DOHH2 (cell line): ENCODE data around the gene NPTX2.

Source experiments
- EZH2phosphoT487 ChIP-seq: fragments of 200-600 bp; sonication (generic); IDR thresholded peaks from 2 replicates; pipeline ENCODE4 v1.6.1; 2017; ENCODE audit warnings: borderline replicate concordance, mild to moderate bottlenecking, antibody characterized with exemption, low read length, moderate library complexity, mixed read lengths
- TF ChIP-seq, protein P1 (sequence below): fragments of 200-600 bp; sonication (generic); IDR thresholded peaks from one replicate; pipeline ENCODE4 v1.5.1; 2014; ENCODE audit warnings: antibody characterized with exemption, mild to moderate bottlenecking, low read depth, low read length; ENCODE audit not compliant: poor library complexity, severe bottlenecking

DNA sequence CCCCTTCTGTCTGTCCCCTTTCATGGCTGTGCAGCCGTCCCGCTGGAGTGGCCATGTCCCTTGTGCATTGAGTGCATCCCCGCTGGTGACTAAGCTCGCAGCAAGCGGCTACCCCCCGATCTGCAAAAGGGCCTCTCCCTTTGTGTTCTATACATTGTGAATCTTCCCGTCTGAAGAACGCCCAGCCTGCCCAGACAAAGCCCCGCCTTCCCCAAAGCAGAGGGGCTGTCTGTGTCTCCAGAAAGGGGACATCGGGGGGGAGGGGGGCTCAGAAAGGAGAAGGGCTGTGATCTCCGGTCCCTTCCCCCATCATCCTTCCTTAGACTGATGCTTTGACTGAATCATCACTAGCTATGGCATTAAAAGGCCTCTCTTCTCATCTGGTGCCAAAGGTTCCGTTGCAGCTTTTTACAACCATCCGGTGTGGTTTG is 11.9 kb downstream of the NPTX2 start:
- TF ChIP-seq, protein P1, sequence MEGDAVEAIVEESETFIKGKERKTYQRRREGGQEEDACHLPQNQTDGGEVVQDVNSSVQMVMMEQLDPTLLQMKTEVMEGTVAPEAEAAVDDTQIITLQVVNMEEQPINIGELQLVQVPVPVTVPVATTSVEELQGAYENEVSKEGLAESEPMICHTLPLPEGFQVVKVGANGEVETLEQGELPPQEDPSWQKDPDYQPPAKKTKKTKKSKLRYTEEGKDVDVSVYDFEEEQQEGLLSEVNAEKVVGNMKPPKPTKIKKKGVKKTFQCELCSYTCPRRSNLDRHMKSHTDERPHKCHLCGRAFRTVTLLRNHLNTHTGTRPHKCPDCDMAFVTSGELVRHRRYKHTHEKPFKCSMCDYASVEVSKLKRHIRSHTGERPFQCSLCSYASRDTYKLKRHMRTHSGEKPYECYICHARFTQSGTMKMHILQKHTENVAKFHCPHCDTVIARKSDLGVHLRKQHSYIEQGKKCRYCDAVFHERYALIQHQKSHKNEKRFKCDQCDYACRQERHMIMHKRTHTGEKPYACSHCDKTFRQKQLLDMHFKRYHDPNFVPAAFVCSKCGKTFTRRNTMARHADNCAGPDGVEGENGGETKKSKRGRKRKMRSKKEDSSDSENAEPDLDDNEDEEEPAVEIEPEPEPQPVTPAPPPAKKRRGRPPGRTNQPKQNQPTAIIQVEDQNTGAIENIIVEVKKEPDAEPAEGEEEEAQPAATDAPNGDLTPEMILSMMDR = no peak
- TF ChIP-seq EZH2phosphoT487 = no peak
